GM18858 (cell line): ENCODE results near the gene MYLK.
A peak's percentile ranks its signal among the peaks of the same experiment; 100 is the strongest.
"Not testable (repeated sequence)": the region's sequence is repeated elsewhere in the genome, so short reads cannot be mapped to it uniquely, and the experiment has no call there.

Source experiments
- ATAC-seq: cut with Tn5 transposase; IDR thresholded peaks from one replicate; pipeline ENCODE4 v1.9.1; 2021; ENCODE audit not compliant: unreplicated experiment

Gene MYLK, protein sequence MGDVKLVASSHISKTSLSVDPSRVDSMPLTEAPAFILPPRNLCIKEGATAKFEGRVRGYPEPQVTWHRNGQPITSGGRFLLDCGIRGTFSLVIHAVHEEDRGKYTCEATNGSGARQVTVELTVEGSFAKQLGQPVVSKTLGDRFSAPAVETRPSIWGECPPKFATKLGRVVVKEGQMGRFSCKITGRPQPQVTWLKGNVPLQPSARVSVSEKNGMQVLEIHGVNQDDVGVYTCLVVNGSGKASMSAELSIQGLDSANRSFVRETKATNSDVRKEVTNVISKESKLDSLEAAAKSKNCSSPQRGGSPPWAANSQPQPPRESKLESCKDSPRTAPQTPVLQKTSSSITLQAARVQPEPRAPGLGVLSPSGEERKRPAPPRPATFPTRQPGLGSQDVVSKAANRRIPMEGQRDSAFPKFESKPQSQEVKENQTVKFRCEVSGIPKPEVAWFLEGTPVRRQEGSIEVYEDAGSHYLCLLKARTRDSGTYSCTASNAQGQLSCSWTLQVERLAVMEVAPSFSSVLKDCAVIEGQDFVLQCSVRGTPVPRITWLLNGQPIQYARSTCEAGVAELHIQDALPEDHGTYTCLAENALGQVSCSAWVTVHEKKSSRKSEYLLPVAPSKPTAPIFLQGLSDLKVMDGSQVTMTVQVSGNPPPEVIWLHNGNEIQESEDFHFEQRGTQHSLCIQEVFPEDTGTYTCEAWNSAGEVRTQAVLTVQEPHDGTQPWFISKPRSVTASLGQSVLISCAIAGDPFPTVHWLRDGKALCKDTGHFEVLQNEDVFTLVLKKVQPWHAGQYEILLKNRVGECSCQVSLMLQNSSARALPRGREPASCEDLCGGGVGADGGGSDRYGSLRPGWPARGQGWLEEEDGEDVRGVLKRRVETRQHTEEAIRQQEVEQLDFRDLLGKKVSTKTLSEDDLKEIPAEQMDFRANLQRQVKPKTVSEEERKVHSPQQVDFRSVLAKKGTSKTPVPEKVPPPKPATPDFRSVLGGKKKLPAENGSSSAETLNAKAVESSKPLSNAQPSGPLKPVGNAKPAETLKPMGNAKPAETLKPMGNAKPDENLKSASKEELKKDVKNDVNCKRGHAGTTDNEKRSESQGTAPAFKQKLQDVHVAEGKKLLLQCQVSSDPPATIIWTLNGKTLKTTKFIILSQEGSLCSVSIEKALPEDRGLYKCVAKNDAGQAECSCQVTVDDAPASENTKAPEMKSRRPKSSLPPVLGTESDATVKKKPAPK (N-terminal part only)

DNA sequence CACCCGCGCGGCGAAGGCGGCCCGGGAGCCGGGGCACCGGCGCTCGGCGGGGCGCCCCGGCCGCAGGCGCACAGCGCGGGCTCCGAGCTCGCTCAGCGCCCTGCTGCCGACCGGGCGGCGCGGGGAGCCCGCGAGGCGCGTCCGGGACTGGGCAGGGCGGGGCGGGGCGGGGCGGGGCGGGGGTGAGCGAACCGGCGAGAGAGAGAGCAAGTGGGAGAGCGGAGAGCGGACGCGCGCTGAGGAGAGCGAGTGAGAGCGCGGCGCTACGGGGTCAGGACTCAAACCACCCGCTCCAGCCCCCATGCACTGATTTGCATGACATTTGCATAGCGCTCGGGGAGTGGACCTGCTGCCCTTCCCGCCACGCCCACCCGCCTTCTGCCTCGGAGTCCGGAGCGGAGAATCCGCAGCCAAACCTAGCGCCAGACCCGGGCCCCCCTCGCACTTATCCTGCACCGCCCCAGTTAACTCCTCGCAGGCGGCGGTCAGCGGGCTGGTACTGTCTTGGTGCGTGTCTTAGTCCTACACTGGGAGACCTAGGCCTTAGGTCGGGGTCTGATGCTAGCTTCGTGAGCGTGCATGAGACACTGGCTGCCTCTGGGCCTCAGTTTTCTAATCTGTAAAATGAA, at the start of gene MYLK:
TSS of gene MYLK (minus strand) at position 130 of the 629 bp plus-strand sequence. CDS start 90,491 bp downstream, outside the sequence.
- ATAC-seq = no peak

DNA sequence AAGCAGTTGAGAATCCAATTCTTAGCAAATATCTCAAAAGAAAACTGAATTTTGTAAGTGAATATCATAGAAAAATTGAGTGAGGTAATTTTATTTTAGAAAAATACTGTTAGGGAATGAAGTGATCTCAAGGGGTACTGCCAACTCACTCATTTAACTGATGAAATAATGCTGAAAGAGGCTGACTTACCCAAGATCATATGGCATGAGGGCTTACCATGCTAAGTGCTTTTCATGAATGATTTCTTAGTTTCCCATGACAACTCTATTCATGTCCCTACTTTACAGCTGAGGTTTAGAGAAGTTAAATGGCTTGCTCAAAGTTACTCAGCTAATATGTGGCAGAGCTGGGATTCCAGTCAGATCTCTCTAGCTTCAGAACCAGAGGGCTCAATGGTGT, 46.3 kb upstream of the MYLK start:
- no peak for ATAC-seq

DNA sequence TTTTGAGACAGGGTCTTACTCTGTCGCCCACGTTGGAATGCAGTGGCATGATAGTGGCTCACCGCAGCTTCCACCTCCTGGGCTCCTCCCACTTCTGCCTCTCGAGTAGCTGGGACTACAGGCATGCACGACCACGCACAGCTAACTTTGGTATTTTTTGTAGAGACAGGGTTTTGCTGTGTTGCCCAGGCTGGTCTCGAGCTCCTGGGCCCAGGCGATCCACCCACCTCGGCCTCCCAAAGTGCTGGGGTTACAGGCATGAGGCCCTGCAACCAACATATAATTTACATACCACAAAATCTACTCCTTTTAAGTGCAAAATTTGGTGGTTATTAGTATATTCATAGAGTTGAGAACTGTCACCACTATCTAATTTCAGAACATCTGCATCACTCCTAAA, 45.2 kb upstream of the MYLK start:
- ATAC-seq = no peak

DNA sequence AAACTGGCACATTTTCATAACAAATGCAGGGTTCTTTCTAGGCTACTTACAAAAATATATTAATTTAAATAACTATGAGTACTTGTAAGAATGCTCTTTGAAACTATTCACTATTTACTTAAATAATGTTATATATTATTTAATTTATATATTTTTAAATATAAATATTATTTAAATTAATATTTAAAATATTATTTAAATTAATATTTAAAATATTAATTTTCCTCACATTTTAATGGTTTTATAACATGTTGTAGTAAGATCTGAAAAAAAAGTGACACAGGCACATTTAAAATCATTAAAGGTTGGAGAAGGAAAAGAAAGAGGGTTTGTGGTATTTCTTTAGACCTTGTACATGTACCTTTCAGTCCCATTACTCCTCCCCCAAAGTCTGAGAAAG, 42.3 kb upstream of the MYLK start:
- no peak for ATAC-seq

DNA sequence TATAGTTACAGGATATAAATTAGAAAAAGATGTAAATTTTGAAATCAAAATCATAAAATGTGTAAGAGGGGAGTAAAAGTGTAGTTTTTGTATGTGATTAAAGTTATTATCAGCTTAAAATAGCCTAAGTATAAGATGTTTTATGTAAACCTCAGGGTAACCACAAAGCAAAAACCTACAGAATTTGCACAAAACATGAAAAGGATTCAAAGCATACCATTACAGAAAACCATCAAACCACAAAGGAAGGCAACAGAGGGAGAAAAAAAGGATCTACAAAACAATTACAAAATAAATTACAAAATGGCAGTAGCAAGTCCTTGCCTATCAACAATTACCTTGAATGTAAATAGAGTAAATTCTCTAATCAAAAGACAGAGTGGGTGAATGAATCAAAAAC, 36.7 kb upstream of the MYLK start:
- ATAC-seq = no peak

DNA sequence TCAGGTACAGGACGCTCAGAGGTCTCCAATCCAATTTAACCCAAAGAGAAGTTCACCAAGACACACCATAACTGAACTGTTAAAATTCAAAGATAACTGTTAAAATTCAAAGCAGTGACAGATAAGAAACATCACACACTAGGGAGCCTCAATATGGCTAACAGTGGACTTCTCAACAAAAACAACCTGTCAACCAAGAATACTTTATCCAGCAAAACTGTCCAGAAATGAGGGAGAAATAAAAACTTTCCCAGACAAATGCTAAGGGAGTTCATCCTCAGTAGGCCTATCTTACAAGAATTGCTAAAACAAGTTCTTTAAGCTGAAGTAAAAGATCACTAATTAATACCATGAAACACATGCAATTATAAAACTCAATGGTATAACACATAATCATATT, 36.3 kb upstream of the MYLK start:
- no peak for ATAC-seq

DNA sequence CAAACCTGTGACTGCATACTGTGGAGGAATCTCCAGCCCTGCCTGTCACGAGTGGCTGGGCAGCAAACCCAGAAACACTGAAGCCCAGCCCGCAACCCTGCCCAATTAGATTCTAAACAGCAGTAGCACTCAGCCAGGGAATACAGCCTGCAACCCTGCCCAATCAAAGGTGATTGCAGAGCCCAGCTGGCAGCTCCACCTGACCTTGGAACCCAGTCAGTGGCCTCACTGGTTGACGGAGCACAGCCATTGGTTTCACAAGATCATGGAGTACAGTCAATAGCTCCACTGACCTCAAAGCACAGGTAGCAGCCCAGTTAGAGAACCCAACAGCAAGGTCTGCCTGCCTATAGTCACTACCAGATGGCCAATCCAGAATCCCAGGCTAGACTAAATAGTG, 35.2 kb upstream of the MYLK start:
- no peak for ATAC-seq

DNA sequence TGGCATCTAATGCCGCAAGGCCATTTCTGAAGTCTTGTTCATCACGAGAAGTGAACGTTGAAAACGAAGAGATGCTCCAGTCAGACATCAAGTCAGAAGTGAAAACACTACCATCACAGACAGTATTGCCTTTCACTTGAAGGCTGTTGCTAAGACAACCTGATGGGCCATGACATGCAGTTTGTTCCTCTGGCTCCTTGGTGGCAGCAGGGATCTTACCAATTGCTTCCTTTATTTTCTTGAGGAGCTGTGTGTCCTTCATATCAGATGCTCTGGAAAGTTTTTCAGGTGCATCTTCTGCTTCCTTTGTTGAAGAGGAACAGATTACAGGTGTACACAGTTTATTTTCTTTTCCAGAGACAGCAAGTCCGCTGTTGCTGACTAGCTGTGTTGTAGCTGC, 30.7 kb upstream of the MYLK start:
- no peak for ATAC-seq

DNA sequence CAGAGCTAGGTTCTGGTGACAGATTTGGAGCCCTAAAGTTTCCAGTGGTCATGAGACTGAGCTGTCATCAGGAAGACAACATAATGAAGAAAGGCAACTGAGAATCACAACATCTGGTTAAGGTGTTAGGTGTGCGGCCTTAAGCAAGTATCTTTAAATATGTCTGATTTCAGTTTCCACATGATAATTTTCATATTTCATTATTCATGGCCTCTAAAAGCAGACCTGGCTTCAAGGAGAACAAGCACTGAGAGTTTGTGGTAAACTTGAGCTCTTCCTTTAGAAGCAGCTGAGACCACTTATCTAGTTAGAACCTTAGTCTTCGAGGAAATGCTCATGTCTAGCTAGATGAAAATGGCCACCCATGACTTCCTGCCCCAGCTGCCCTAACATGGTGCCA, 25.7 kb upstream of the MYLK start:
- ATAC-seq = peak; percentile 65

DNA sequence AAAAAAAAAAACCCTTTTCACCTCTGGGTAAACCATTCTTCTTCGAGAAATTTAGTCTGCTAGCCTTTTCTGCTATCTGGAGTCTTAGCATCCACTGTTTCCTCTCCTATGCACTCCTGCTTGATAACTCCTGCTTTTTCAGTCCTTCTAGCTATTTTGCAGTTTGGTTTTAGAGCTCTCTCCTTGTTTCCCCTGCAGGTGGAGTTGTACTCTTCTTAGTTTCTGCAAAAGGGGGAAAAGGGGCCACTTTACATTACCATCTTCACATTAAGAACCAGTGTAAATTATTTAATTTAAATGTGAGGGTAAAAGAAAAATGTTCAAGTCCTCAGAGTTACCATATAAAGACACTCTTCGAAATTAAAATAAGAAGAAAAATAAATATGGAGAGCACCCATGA, 23.6 kb upstream of the MYLK start:
- no peak for ATAC-seq

DNA sequence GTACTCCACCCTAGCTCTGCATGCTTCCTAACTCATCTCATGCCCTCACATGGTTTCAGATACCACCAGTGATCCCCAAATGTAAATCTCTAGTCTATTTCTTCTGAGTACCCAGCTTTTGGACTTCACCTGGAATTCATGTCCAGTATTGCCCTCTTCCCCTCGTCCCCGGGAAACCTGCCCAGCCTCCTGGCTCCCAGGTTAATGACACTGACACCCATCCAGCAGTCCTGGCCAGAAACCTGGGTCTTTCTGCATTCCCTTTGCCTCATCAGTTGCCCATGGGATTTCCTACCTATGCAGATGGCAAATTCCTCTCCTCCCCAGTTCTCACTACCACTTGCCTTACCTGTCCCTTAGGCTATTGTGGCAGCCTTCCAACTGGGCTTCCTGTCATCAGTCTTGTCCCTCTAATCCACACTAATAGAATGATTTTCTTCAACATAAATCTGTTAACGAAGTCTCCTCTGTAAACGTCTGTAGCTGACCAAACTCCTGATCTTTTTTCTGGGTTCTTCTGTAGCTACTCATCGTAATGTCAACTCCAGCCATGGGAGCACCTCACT, 15.3 kb upstream of the MYLK start:
- no peak for ATAC-seq

DNA sequence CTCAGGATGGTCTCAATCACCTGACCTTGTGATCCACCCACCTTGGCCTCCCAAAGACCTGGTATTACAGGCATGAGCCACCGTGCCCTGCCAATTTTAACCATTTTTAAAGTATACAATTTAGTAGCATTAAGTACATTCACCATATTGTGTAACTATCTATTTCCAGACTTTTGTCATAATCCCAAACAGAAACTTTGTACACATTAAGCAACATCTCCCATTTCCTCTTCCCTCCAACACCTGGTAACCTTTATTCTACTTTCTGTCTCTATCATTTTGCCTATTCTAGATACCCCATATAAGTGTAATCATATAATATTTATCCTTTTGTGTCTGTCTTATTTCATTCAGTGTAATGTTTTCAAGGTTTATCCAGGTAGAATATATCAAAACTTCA, 8.9 kb upstream of the MYLK start:
- ATAC-seq = no peak

DNA sequence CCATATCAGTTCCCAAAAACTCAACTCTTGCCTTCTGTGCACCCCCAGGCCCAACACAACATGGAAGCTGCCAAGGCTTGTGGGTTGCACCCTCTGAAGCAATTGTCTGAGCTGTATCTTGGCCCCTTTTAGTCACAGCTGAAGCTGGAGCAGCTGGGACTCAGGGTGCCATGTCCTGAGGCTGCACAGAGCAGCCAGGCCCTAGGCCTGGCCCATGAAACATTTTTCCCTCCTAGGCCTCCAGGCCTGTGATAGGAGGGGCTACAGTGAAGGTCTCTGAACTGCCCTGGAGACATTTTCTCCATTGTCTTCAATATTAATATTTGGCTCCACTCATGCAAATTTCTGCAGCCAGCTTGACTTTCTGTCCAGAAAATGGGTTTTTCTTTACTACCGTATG, 8.1 kb upstream of the MYLK start:
- ATAC-seq = no peak

DNA sequence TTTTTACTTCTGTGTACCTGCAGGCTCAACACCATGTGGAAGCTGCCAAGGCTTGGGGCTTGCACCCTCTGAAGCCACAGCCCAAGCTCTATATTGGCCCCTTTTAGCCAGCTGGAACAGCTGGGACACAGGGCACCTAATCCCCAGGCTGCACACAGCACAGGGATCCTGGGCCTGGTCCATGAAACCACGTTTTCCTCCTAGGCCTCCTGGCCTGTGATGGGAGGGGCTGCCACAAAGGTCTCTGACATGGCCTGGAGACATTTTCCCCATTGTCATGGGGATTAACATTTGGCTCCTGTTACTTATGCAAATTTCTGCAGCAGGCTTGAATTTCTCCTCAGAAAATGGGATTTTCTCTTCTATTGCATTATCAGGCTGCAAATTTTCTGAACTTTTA, 6.9 kb upstream of the MYLK start:
- not testable (repeated sequence) for ATAC-seq

DNA sequence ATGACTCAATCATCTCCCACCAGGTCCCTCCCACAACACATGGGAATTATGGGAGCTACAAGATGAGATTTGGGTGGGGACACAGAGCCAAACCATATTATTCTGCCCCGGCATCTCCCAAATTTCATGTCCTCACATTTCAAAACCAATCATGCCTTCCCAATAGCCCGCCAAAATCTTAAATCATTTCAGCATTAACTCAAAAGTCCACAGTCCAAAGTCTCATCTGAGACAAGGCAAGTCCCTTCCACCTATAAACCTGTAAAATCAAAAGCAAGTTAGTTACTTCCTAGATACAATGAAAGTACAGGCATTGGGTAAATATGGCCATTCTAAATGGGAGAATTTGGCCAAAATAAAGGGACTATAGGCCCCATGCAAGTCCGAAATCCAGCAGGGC, 6.0 kb upstream of the MYLK start:
- ATAC-seq = not testable (repeated sequence)

DNA sequence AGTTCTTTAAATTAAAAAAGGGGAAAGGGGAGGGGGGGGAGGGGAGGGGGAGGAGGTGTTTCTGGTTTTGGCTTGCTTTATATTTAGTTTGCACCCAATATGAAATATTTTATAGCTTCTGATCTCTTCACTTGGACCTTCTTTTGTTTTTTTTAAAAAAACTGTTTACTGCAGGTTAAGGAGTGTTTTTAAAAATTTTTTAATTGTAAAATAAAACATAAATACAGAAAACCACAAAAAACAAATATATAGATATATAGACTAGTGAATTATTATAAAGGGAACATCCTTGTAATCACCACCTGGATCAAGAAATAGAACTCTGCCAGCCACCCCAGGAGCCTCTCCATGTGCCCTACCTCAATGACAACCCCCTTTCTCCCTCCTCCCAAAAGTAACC, 861 bp upstream of the MYLK start:
- ATAC-seq = no peak

DNA sequence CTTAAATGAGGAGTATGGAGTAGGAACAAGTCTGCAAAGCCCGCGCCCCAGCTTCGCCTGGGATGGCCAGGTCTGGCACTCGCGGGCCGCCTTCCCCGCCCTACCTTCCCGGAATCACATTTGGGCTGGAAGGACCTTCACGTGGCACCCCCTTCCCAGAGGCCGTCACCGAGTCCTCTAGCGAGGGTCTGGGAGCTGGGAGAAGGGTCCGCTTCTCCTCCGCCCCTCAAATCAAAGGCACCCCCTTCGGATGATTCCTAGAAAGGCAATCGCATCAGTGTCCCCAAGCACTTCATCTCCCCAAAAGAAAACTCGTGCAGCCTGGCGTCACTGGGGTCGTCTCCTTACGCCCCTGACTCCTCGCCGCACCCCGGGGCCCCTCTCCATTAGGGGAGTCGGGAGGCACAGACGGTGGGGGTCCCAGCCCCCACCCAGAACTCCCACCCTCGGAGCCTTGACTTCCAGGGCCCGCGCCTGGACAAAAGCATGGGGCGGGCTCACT, 380 bp downstream of the MYLK start:
- no peak for ATAC-seq

DNA sequence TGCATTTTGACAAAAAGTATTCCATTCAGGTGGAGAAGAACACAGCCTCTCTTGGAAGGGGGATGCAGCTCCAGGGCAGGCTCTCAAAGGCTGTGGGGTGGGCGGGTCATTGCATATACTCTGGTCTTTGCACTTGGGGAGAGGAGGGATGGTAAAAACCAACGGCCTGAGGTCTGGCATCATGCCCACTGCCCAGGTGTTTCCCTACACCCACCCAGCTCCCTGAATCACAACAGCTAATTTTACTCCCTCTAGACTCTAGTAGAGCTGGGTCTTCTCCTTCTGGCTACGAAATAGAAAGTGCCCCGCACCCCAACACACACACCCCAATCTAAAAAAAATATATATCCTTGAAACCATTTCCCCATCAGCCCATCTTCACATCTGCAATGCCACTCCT, 1.0 kb downstream of the MYLK start:
- ATAC-seq = no peak

DNA sequence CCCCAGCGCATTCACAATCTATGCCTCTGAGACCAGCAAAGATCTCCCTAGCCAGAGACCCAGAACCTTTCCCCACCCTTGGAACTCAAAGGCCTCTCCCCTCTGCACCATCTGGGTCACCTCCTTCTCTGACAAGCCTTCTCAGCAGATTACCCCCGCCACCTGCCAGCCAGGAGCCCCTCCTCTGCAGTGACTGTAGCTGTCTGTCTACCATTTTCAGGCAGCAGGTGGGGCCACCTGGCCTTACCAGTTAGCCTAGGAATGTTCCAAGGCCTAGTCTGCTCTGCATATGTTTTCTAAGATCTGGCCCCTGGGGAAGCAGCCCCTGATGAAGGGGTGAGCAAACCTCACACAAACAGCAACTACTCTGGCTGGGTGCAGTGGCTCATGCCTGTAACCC, 2.4 kb downstream of the MYLK start:
- ATAC-seq = no peak

DNA sequence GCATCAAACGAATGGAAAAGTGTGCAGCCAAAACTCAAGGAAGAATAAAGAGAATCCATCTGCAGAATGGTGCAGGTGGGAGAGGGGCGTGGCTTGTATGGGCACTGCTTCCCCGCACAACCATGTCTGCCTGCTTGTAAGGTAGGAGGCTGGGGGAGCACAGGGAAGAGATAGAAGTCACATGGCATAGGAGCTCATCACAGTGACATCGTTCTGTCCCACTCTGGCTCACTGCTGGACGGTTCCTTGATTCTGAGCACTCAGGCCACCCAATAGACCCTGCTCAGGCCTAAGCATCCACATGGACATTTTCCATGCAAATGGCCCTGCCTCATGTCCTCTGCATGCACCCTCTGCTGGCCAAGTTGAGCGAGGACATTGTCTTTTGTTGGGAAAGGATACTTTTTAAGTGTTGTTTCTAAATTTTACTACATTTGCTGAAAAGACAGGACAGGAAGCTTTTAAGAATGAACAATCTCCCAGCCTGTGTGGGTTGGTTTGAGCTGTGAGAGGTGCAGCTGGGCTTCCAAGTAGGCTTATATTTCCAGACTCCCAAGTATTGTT, 3.1 kb downstream of the MYLK start:
- no peak for ATAC-seq
